ES-I3 (cell line): ENCODE results near the gene SGTB.
"Not testable (repeated sequence)": the region's sequence is repeated elsewhere in the genome, so short reads cannot be mapped to it uniquely, and the experiment has no call there.

Source experiments
- H3K36me3 ChIP-seq: 2 replicates; pipeline ENCODE4 v1.6.1; 2013; ENCODE audit warnings: mild to moderate bottlenecking, low read length, control low read depth, moderate library complexity; ENCODE audit not compliant: insufficient read depth
- H3K4me1 ChIP-seq: 2 replicates; pipeline ENCODE4 v1.6.1; 2013; ENCODE audit warnings: mild to moderate bottlenecking, control low read depth, low read length; ENCODE audit not compliant: insufficient read depth
- H3K9ac ChIP-seq: 2 replicates; pipeline ENCODE4 v1.6.1; 2013; ENCODE audit warnings: low read depth, mild to moderate bottlenecking, low read length, moderate library complexity
- H3K9me3 ChIP-seq: 2 replicates; pipeline ENCODE4 v1.6.1; 2013; ENCODE audit warnings: mild to moderate bottlenecking, low read length, moderate library complexity; ENCODE audit not compliant: control insufficient read depth, insufficient read depth

The SGTB gene

DNA sequence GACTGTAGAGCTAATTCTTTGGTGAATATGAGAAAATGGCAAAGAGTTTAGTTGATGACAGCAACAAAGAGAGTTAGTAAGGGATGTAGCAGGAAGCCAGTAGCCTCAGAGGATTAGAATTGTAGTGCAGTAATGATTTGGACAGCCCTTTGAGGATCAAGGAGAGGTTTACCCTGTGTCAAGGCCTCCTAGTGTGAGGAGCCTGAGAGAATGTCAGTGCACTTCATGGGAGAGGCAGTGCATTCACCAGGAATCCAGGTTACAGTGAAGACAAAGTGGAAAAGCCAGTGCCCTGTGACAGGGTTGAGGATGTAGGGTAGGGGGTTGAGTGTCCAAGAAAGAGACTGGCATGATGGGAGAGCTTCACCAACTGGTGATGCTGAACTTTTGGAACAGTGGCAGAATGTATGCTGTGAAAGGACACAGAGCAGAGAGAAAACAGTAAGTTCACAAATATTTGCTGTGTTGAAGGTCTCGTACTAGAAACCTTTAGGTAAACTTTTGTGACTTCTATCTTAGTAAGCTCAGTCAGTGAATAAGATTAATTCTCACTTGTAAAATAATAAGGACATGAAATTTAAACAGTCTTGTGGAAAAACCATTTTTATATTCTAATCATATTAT is 27.4 kb upstream of the SGTB start:
- no peaks in the 10 kb centered on the region for H3K9me3 ChIP-seq
- H3K9ac ChIP-seq, result no peak overlapping the region
- H3K36me3 ChIP-seq, result no peaks in the 10 kb centered on the region
- H3K4me1 ChIP-seq, result no peaks in the 10 kb centered on the region

DNA sequence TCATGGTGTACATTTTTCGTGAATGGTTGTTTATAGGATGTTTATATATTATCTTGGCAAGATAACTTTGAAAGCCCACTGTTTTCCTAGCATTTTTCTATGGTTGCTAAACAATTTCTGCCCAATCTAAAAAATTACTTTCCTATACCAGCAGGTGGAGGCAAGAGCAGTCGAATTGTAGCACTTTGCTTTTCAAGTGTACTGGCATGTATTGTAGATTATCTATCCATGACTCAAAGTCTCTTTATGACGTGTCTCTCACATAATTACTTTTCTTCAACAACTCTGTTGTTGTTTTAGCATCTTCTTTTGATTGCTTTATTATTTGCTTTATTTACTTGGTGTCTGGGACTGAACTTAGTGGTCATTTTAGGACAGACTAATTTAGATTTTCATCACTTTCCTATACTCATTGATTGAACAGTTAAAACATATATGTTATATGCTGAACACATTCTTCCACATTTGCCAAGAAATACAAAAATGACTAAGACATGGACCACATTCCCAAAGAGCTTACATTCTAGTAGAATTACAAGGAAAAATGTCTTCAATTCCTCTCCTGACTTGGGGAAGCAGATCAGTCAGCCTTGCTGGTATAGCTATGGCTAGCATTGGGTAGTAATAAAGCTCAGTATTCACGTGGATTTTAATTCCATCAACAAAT is 20.8 kb upstream of the SGTB start:
- H3K4me1 ChIP-seq, result no peaks in the 10 kb centered on the region
- no peaks in the 10 kb centered on the region for H3K9me3 ChIP-seq
- H3K9ac ChIP-seq, result no peak overlapping the region
- H3K36me3 ChIP-seq, result no peaks in the 10 kb centered on the region

DNA sequence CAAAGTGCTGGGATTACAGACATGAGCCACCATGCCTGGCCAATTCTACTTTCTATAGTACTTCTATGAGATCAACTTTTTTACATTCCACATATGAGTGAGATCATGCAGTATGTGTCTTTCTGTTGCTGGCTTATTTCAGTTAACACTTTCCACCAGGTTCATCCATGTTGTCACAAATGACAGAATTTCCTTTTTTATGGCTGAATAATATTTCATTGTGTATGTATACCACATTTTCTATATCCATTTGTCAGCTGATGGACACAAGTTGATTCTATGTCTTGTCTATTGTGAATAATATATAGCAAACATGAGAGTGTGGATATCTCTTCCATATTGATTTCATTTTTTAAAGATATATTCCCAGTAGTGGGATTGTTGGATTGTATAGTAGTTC is 17.3 kb upstream of the SGTB start:
- H3K9ac ChIP-seq, result no peak overlapping the region
- H3K4me1 ChIP-seq, result no peaks in the 10 kb centered on the region
- H3K36me3 ChIP-seq, result no peaks in the 10 kb centered on the region
- H3K9me3 ChIP-seq, result no peaks in the 10 kb centered on the region

DNA sequence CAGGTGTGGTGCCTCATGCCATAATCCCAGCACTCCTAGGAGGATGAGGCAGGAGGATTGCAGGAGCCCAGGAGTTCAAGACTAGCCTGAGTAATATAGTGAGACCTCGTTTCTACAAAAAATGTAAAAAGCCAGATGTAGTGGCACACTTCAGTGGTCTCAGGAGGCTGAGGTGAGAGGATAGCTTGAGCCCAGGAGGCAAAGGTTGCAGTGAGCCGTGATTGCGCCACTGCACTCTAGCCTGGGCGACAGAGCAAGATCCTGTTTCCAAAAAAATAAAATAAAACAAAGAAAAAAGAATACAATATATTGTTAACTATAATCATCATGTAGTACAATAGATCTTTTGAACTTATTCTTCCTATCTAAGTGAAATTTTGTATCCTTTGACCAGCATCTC is 16.4 kb upstream of the SGTB start:
- no peak overlapping the region for H3K9ac ChIP-seq
- no peaks in the 10 kb centered on the region for H3K9me3 ChIP-seq
- H3K4me1 ChIP-seq, result no peaks in the 10 kb centered on the region
- H3K36me3 ChIP-seq, result no peaks in the 10 kb centered on the region

DNA sequence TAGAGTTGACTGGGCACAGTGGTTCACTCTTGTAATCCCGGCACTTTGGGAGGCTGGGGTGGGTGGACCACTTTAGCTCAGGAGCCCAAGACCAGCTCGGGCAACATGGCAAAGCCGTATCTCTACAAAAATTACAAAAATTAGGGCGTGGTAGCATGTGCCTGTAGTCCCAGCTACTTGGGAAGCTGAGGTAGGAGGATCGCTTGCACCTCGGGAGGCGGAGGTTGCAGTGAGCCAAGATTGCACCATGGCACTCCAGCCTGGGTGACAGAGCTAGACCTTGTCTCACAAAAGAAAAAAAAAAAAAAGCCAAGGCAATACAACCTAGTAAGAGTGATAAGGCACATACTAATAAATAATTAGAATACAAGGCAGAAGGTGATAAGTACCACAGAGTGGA is 15.9 kb upstream of the SGTB start:
- H3K4me1 ChIP-seq, result no peaks in the 10 kb centered on the region
- H3K9ac ChIP-seq, result no peak overlapping the region
- no peaks in the 10 kb centered on the region for H3K9me3 ChIP-seq
- no peaks in the 10 kb centered on the region for H3K36me3 ChIP-seq

DNA sequence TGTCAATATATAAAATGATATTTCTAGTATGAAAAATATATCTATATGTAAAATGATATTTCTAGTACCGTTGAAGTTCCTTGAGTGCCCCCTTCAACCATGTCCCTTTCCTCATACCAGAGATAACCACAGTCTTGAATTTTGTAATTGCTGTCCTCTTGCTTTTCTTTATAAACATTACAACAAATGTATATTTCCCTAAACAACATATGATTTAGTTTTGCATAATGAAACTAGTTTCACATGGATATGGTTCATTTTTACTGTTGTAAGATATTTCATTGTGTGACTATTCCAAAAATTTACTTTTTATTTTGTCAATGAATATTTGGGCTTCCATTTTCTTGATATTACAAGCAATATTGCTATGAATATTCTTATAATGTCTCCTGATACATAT is 14.1 kb upstream of the SGTB start:
- no peaks in the 10 kb centered on the region for H3K4me1 ChIP-seq
- H3K9me3 ChIP-seq, result no peaks in the 10 kb centered on the region
- no peak overlapping the region for H3K9ac ChIP-seq
- no peaks in the 10 kb centered on the region for H3K36me3 ChIP-seq

DNA sequence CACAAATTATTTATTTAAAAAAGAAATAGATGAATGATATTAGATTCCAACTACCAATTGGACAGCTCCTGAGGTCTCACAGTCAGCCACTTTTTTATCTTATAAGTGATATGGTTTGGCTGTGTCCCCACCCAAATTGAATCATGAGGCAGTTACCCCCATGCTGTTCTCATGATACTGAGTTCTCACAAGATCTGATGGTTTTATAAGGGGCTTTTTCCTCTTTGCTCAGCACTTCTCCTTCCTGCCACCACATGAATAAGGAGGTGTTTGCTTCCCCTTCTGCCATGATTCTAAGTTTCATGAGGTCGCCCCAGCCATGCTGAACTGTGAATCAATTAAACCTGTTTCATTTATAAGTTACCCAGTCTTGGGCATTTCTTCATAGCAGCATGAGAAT is 13.0 kb upstream of the SGTB start:
- no peaks in the 10 kb centered on the region for H3K9me3 ChIP-seq
- H3K9ac ChIP-seq, result no peak overlapping the region
- H3K4me1 ChIP-seq, result peaks cover 2% of the 10 kb centered on the region; the same call in 1 of the 2 replicates
- H3K36me3 ChIP-seq, result no peaks in the 10 kb centered on the region

DNA sequence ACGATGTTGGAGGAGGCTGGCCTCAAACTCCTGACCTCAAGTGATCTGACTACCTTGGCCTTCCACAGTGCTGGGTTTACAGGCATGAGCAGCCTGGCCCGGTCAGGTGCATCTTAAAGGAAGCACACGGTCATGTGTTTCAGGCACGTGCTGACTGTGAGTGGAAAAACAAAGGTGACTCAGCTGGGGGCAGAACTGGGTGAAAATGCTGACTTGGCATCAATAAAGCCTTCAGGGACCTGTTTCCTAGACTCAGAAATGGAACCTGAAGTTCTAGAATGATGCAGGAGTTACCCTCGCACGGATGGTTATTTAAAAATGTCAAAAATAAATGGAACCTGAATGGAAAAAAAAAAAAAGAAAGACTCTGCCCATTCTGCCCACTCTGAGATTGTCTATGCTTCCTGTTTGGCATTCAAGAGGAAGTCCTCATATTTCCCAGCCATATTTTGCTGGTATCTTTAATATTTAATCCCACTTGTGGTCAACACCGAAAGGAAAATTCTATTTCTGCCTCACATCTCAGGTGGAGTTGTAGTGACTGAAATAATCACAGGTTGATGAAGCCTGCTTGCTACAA is 12.4 kb upstream of the SGTB start:
- H3K9ac ChIP-seq, H3K36me3 ChIP-seq, H3K4me1 ChIP-seq, H3K9me3 ChIP-seq: not testable (repeated sequence)

DNA sequence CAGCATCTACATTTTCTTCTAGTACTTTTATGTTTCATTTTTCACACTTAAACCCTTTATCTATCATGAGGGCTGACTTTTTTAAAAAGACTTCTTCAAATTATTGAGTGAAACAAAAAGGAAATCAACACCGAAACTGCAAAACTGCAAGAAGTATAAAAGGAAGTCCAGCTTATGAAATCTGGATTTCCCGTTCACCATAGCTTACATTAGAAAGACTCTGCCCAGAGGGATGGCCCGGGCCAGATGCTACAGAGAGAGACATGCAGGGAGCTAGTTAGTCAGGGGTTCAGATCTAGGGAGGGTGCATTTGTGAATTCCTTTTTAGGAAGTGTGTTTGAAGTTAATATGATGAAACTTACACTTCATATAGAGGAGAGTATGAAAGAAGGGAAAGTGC is 10.1 kb upstream of the SGTB start:
- H3K9me3 ChIP-seq, H3K36me3 ChIP-seq, H3K4me1 ChIP-seq, H3K9ac ChIP-seq: not testable (repeated sequence)

DNA sequence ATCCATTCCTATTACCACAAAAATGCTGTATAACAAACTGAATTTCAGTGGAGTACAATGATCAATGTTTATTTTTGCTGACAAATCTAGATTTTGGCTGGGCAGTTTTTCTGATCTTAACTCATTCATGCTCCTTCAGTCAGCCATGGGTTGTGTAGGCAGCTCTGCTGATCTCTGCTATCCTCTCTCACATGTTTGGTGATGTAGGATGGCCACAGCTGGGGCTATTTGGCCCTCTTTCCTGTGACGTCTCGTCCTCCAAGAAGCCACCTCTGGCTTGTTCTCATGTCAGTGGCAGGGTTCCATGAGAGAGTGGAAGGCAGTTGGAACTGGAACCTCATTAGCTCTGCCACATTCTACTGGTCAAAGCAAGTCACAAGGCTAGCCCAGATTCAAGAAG is 9.0 kb upstream of the SGTB start:
- Histone ChIP-seq H3K4me1 (peaks cover 9% of the 10 kb centered on the region; the same call in 1 of the 2 replicates), H3K9me3 (no peaks in the 10 kb centered on the region), H3K36me3 (no peaks in the 10 kb centered on the region), H3K9ac (no peak overlapping the region)

DNA sequence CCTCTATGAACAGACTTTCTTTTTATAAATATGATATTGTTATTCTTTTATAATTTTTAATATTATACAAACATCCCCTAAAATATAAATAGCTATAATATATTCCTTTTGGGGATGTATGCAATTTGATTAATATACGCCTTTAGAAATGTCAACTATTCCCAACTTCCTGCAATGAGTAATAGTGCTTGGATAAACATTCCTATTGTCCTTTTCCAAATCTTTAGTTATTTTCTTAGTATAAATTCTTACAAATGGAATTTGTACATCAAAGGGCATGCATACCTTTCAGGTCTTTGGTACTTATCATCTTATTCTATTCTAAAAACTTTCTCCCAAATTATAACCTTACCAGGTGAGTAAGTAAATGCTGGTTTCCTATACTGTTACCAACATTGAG is 6.3 kb upstream of the SGTB start:
- Histone ChIP-seq H3K36me3 (no peaks in the 10 kb centered on the region), H3K9me3 (no peaks in the 10 kb centered on the region), H3K4me1 (peaks cover 15% of the 10 kb centered on the region), H3K9ac (no peak overlapping the region)

DNA sequence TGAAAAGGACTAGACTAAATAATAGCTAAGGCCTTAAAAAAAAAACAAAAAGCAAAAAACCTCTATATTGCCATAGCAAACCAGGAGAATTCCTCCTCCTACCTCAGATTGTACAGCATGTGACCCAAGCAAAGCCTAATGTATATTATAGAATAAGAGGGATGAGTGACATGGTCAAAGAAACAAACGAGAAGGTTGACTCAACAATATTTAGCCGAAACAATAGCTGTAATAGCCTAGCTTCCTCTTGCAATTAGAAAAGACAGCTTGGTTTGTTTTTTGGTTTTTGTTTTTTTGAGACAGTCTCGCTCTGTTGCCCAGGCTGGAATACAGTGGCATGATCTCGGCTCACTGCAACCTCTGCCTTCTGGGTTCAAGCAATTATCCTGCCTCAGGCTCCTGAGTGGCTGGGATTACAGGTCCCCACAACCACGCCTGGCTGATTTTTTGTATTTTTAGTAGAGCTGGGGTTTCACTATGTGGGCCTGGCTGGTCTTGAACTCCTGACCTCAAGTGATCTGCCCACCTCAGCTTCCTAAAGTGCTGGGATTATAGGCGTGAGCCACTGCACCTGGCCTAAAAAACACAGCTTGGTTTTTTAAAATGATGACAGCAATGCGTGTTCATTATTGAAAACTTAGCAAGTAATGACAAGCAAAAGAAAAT is 5.7 kb upstream of the SGTB start:
- Histone ChIP-seq H3K9me3 (no peaks in the 10 kb centered on the region), H3K4me1 (peaks cover 15% of the 10 kb centered on the region), H3K9ac (no peak overlapping the region), H3K36me3 (no peaks in the 10 kb centered on the region)

DNA sequence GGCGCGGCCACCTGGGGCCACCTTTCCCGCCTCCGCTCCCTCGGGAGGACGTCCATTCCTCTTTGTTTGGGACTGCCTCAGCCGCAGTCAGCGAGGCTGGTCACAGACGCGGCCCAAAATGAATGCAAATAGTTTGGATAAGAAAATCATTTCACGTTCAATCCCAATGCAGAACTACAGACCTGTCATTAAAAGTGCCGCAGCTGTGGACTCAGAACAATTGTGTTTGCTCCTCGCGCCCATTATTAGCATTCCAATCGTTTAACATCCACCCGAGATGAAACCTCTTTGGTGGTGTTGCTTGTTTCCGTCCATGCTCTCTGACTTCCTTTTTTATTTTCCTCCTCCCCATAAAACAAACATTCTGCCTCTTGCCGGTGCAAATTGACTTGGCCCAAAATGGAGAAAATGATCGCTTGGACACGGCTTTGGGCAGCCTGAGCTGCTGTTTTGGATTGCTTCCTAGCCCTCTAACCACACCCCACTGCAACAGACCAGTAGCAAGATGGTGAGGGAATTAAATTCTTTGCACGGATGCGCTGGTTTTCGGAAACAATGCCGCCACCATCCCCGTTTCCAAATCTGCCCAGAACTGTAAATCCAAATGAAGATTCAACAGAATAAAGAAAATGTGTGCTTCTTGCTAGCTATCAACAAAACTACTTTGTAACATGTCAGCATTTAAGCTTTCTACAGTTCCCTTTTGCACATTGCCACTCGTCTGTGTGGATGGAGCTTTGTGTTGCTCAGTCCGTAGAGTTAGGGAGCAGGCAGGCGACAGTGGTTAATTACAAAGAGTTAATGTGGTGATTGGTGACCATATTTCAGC is 880 bp upstream of the SGTB start:
- Histone ChIP-seq H3K9me3 (no peaks in the 10 kb centered on the region), H3K4me1 (peaks cover 11% of the 10 kb centered on the region), H3K36me3 (peaks cover 2% of the 10 kb centered on the region), H3K9ac (peak overlapping the region; percentile 91)

DNA sequence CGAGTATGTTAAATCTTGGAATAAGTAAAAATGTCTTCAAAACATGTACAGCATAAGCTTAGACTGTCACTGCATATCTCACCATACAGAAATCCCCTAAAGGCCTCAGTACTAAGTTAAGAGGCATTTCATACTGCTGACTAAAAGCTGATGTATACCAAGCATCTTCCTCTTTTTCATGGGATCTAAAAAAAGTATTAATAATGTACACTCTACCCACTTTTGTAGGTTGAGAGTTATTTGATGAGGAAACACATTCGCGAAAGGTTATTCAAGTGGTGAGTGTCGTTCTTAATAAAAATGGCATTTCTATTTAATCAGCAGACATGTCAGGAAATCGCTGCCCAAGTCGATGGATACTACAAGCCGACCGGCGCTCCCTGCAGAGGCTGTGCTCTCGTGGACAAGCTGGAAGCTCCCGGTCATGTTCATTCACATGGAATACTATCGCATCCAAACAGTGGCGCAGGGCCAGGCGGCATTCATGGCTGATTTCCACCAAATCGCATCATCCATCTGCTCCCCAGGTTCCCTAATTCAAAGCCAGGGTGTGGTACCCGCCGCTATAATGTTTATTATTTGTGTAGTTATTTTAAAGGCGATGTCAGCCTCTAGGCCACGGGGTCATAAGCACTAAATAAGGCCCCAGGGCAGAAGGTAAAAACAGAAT is 724 bp downstream of the SGTB start:
- no peaks in the 10 kb centered on the region for H3K9me3 ChIP-seq
- H3K9ac ChIP-seq, result peak overlapping the region; percentile 91
- H3K36me3 ChIP-seq, result peaks cover 2% of the 10 kb centered on the region
- peaks cover 7% of the 10 kb centered on the region for H3K4me1 ChIP-seq
